A549 (cell line): Measurements from ENCODE around the gene PEX3. TPM values are rescaled to one million over a fixed set of nuclear protein-coding genes. Genes with fewer than 3 reads are reported as not detected.

Source experiments
- ATAC-seq, 2 experiments: fragments of 200-7000 bp in 1 of 2; fragments of >200 bp in 1 of 2; cut with Nextera tagmentation in 1 of 2; cut with Tn5 transposase in 1 of 2; 3 replicates each; pipeline versions ENCODE4 v1.8.0 to v1.9.1; 2018 to 2020; ENCODE audit warnings: mild to moderate bottlenecking in 1 of 2, moderate library complexity in 1 of 2
- CTCF ChIA-PET: fragments of 300-600 bp; sonication (Branson Sonifier 250); formaldehyde crosslinking; extraction: SDS; loops from one replicate; lab custom pipeline; 2021; ENCODE audit warnings: antibody characterized with exemption, inconsistent platforms; lab: Yijun Ruan, JAX
- POLR2A ChIA-PET: fragments of 350-600 bp; formaldehyde crosslinking; extraction: SDS; loops from one replicate; lab custom pipeline; 2021; ENCODE audit warnings: antibody characterized with exemption, inconsistent platforms; lab: Yijun Ruan, JAX
- DNase-seq, 2 experiments: peaks; one replicate each; pipeline versions ENCODE4 v3.0.0 to v3.0.0-alpha.2; 2011 to 2016; ENCODE audit warnings: low read depth in 1 of 2, low spot score in 1 of 2
- FAIRE-seq: peaks from 2 replicates; lab custom pipeline; 2011; peaks lifted over from hg19 to GRCh38; lab: Jason Lieb, UNC
- H3K27ac ChIP-seq, 2 experiments: fragments of >200 bp; sonication (Bioruptor Twin); formaldehyde crosslinking; 3 replicates each; pipeline ENCODE4 v1.5.1; 2016 to 2017
- H3K4me1 ChIP-seq: fragments of >200 bp; sonication (Bioruptor Twin); formaldehyde crosslinking; 3 replicates; pipeline ENCODE4 v1.6.1; 2016
- H3K4me2 ChIP-seq: fragments of >200 bp; sonication (Bioruptor Twin); formaldehyde crosslinking; 3 replicates; pipeline ENCODE4 v1.6.1; 2016
- H3K4me3 ChIP-seq: fragments of >200 bp; sonication (Bioruptor Twin); formaldehyde crosslinking; 3 replicates; pipeline ENCODE4 v1.5.1; 2016
- H3K9me3 ChIP-seq: fragments of >200 bp; sonication (Bioruptor Twin); formaldehyde crosslinking; 3 replicates; pipeline ENCODE4 v1.6.1; 2016
- BHLHE40 ChIP-seq: IDR thresholded peaks from 2 replicates; pipeline ENCODE4 v1.6.1; 2012; ENCODE audit warnings: low read depth, low read length, inconsistent platforms
- CBX2 ChIP-seq: fragments of 200-600 bp; sonication (generic); IDR thresholded peaks from 2 replicates; pipeline ENCODE4 v1.6.1; 2016; ENCODE audit warnings: low read depth, mild to moderate bottlenecking, borderline replicate concordance
- EHF ChIP-seq: fragments of 250-450 bp; sonication (Bioruptor Pico); IDR thresholded peaks from 2 replicates; pipeline ENCODE4 v1.5.0; 2020; ENCODE audit warnings: mild to moderate bottlenecking
- EHMT2 ChIP-seq: fragments of 200-600 bp; sonication (generic); IDR thresholded peaks from 2 replicates; pipeline ENCODE4 v1.6.1; 2016; ENCODE audit warnings: antibody characterized with exemption, low read depth, mild to moderate bottlenecking, moderate library complexity
- EP300 ChIP-seq, 2 experiments: fragments of >200 bp; sonication (Bioruptor Twin); formaldehyde crosslinking; IDR thresholded peaks; 2 replicates in 1 of 2; 3 replicates in 1 of 2; pipeline ENCODE4 v1.6.1; 2016 to 2017
- ESRRA ChIP-seq: fragments of 150-350 bp; IDR thresholded peaks from 2 replicates; pipeline ENCODE4 v1.6.1; 2014; ENCODE audit warnings: mild to moderate bottlenecking, low read length, borderline replicate concordance
- FOSL2 ChIP-seq, 2 experiments: fragments of 450-650 bp in 1 of 2; fragments of >200 bp in 1 of 2; sonication (Bioruptor Twin) in 1 of 2; formaldehyde crosslinking; IDR thresholded peaks; 2 replicates each; pipeline versions ENCODE4 v1.5.0 to v1.6.1; 2016 to 2020; ENCODE audit warnings: mild to moderate bottlenecking in 1 of 2, moderate library complexity in 1 of 2
- FOXS1 ChIP-seq: fragments of 250-450 bp; sonication (Bioruptor Pico); IDR thresholded peaks from 2 replicates; pipeline ENCODE4 v1.5.0; 2020; ENCODE audit warnings: mild to moderate bottlenecking, moderate library complexity
- HDAC2 ChIP-seq: fragments of 200-600 bp; sonication (generic); IDR thresholded peaks from 2 replicates; pipeline ENCODE4 v1.6.1; 2016
- HOXB13 ChIP-seq: fragments of 250-450 bp; sonication (Bioruptor Pico); IDR thresholded peaks from 2 replicates; pipeline ENCODE4 v1.5.0; 2020; ENCODE audit warnings: low read depth, mild to moderate bottlenecking, moderate library complexity
- JUNB ChIP-seq: fragments of >200 bp; sonication (Bioruptor Twin); formaldehyde crosslinking; IDR thresholded peaks from 2 replicates; pipeline ENCODE4 v1.6.1; 2016
- KDM1A ChIP-seq: fragments of 200-600 bp; sonication (generic); IDR thresholded peaks from 2 replicates; pipeline ENCODE4 v1.6.1; 2016; ENCODE audit warnings: low read depth, mild to moderate bottlenecking
- KDM5A ChIP-seq: fragments of 200-600 bp; sonication (generic); IDR thresholded peaks from 2 replicates; pipeline ENCODE4 v1.6.1; 2016; ENCODE audit warnings: antibody characterized with exemption, mild to moderate bottlenecking
- MAFK ChIP-seq: fragments of 450-650 bp; IDR thresholded peaks from 2 replicates; pipeline ENCODE4 v1.6.1; 2014; ENCODE audit not compliant: partially characterized antibody
- PHF8 ChIP-seq: fragments of 200-600 bp; sonication (generic); IDR thresholded peaks from 2 replicates; pipeline ENCODE4 v1.6.1; 2016; ENCODE audit warnings: low read depth, mild to moderate bottlenecking, antibody characterized with exemption, moderate library complexity, borderline replicate concordance
- RARB ChIP-seq: fragments of 250-450 bp; sonication (Bioruptor Pico); IDR thresholded peaks from 2 replicates; pipeline ENCODE4 v1.8.0; 2021; ENCODE audit warnings: mild to moderate bottlenecking, moderate library complexity
- RFX5 ChIP-seq: fragments of 450-650 bp; IDR thresholded peaks from 2 replicates; pipeline ENCODE4 v1.7.1; 2014; ENCODE audit warnings: antibody characterized with exemption, mild to moderate bottlenecking, moderate library complexity
- RNF2 ChIP-seq: fragments of 200-600 bp; sonication (generic); IDR thresholded peaks from 2 replicates; pipeline ENCODE4 v1.6.1; 2016; ENCODE audit warnings: low read depth, mild to moderate bottlenecking, antibody characterized with exemption, moderate library complexity, borderline replicate concordance
- SMC3 ChIP-seq: fragments of >200 bp; sonication (Bioruptor Twin); formaldehyde crosslinking; IDR thresholded peaks from 3 replicates; pipeline ENCODE4 v1.6.1; 2018; ENCODE audit warnings: inconsistent platforms
- SREBF2 ChIP-seq: fragments of 450-650 bp; IDR thresholded peaks from 2 replicates; pipeline ENCODE4 v1.6.1; 2014; ENCODE audit warnings: mild to moderate bottlenecking, moderate library complexity
- TFCP2L1 ChIP-seq: fragments of 250-450 bp; sonication (Bioruptor Pico); IDR thresholded peaks from 2 replicates; pipeline ENCODE4 v1.5.0; 2021; ENCODE audit warnings: mild to moderate bottlenecking
- ZC3H11A ChIP-seq: fragments of 450-650 bp; IDR thresholded peaks from 2 replicates; pipeline ENCODE4 v1.6.1; 2014; ENCODE audit warnings: antibody characterized with exemption, mild to moderate bottlenecking
- ZFP36 ChIP-seq: fragments of 450-650 bp; IDR thresholded peaks from 2 replicates; pipeline ENCODE4 v1.6.1; 2014; ENCODE audit warnings: borderline replicate concordance; ENCODE audit not compliant: partially characterized antibody
- WGBS: methylation state at CpG from one replicate; pipeline ENCODE4 v1.1.6; 2017; ENCODE audit errors: missing lambda C conversion rate; 5-methylcytosine and 5-hydroxymethylcytosine counted together
- polyA plus RNA-seq, 4 experiments: library from polyadenylated mRNA; depleted of rRNA in 3 of 4; stranded (reverse); fragments of >200 nt; fragmentation: RNase III in 1 of 4; extraction: RNeasy Plus Mini Kit Qiagen cat#74134 plus additional on column Dnase treatment in 1 of 4; gene quantifications; 2 replicates in 3 of 4; 3 replicates in 1 of 4; pipeline ENCODE4 v1.2.3, GENCODE V29; 2011 to 2017
- TF ChIP-seq, protein P1 (sequence below): fragments of 250-450 bp; sonication (Bioruptor Pico); IDR thresholded peaks from 2 replicates; pipeline ENCODE4 v1.5.0; 2020; ENCODE audit warnings: low read depth, mild to moderate bottlenecking, moderate library complexity
- TF ChIP-seq, protein P2 (sequence below): fragments of 200-600 bp; sonication (generic); IDR thresholded peaks from 2 replicates; pipeline ENCODE4 v1.6.1; 2016; ENCODE audit warnings: antibody characterized with exemption, mild to moderate bottlenecking, moderate library complexity
- TF ChIP-seq, protein P3 (sequence below): fragments of 250-450 bp; sonication (Bioruptor Pico); IDR thresholded peaks from 2 replicates; pipeline ENCODE4 v1.5.0; 2021; ENCODE audit warnings: mild to moderate bottlenecking, moderate library complexity, borderline replicate concordance

PEX3 gene
- polyA plus RNA-seq, 2 of the 4 experiments (the other 2 are of a cell fraction), result 15.1 to 25.9 TPM

DNA sequence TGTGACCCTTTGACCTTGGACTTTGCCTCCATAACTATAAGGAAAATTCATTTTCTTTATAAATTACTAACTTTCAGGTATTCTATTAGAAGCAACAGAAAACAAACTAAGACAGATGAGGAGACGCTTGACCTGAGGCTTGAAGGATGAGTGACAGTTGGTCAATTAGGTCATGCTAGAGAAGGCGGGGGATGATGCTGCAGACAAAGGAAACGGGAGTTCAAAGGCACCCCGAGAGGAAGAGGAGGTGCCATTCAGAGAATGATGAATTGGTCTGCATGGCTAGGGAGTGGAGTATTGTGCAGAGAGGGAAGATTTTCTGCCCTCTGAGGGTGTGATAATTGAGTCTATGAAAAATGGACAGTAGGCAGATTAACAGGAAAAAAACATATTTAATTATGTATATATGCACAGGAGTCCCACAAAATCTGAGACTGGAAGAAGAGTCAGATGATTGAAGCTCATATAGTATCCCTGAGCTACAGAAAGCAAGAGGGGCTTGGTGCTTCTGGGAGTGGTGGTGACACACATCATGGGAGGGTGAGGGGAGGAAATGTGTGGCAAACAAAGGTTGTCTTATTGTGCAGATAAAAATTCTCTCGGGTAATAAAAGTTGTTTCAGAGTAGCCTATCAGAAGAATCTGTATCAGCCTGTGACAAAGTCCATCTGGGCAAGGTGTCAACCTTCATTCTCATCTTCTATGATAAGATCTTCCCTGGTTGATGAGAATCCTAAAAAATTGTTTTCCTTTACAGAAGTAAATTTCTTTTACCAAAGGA is 81.3 kb downstream of the PEX3 start:
- no peak for DNase-seq
- no peaks in the 10 kb centered on the region for H3K9me3 ChIP-seq
- no peak overlapping the region for H3K4me2 ChIP-seq
- H3K27ac ChIP-seq, result no peak overlapping the region
- peaks cover 15% of the 10 kb centered on the region; the same call in 2 of the 3 replicates for H3K4me1 ChIP-seq
- no peak overlapping the region for H3K4me3 ChIP-seq
- no peak for TF ChIP-seq ZC3H11A
- TF ChIP-seq SMC3, result no peak
- TF ChIP-seq KDM1A, result no peak
- no peak for TF ChIP-seq EHF
- no peak for TF ChIP-seq KDM5A
- TF ChIP-seq FOSL2 (IDR thresholded peaks at IDR 0.05), result no peak
- no peak for TF ChIP-seq FOSL2 (CRISPR knock-in tag; IDR thresholded peaks at IDR 0.05)
- no peak for FAIRE-seq
- POLR2A ChIA-PET, result no interaction called here
- 42% methylated on average over 5 of the region's 5 CpGs for WGBS
- ATAC-seq, result no peak
- CTCF ChIA-PET, result interaction anchor here (0.9 kb wide), 1 partner anchor 19 kb away, joined by 3 read pairs; no protein-coding TSS in a partner anchor

DNA sequence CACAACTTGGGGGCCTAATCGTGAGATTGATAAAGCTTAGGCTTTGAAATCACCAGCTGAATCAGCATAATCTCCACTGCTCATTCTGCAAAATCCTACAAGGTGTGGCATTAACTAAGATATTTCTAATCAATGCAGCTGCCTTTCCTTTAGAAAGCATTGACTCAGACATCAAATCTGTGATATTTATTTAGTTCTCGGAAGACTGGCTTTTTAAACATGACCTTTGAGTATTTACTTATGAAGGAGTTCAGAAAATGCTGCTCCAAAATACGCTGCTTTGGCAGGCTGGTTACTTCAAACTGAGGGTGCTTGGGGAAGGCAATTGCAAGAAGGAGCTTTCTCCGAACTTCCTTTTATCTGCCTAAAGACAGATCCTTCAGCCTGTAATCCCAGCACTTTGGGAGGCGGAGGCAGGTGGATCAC is 84.6 kb downstream of the PEX3 start:
- WGBS, result 49% methylated on average over 5 of the region's 5 CpGs
- Histone ChIP-seq H3K4me1 (peaks cover 18% of the 10 kb centered on the region; the same call in 2 of the 3 replicates), H3K4me3 (no peak overlapping the region), H3K4me2 (peak overlapping the region; percentile 47), H3K27ac (peak overlapping the region in 1 of 2 experiments; percentile 16; a peak in 1 of 6 replicates), H3K9me3 (no peaks in the 10 kb centered on the region)
- ATAC-seq (no peak), FAIRE-seq (no peak), DNase-seq (no peak)
- ChIA-PET POLR2A (no interaction called here), CTCF (interaction anchor here (1.1 to 1.5 kb wide), 4 partner anchors 16 to 1061 kb away, joined by 3 to 4 read pairs (median 3); no protein-coding TSS in a partner anchor)
- TF ChIP-seq HDAC2 (no peak), ESRRA (no peak), MAFK (peak; percentile 78), RNF2 (no peak), KDM5A (no peak), HOXB13 (no peak), ZC3H11A (no peak)

DNA sequence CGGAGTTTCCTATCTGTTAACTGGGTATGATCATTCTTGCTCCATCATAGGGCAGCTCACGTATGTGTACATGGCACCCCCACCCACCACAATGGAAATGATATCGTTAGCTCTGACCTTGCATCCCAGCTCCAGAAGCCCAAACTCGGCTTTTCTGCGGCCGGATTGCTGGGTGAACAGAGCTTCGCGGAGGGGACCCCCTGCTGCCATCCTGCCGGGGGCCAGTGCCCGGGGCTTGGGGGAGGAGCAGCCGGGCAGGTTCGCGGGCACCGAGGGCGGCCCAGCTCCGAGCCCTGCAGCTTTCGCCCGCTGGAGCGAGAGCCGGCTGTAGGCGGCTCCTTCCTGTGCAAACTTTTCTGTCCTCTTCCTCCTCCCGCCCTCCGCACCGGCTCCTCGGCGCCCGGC is 85.9 kb downstream of the PEX3 start:
- POLR2A ChIA-PET, result interaction anchor here (0.9 to 1.0 kb wide), 2 partner anchors 25 to 307 kb away, joined by 4 to 6 read pairs; partner anchors contain the start of genes FUCA2 and LTV1
- peak in 1 of 2 experiments; percentile 23 for DNase-seq
- Histone ChIP-seq H3K4me3 (peak overlapping the region; percentile 85), H3K9me3 (no peaks in the 10 kb centered on the region), H3K27ac (peak overlapping the region; percentile 91 to 97), H3K4me1 (peaks cover 18% of the 10 kb centered on the region; the same call in 2 of the 3 replicates), H3K4me2 (peak overlapping the region; percentile 96)
- TF ChIP-seq, protein P1, sequence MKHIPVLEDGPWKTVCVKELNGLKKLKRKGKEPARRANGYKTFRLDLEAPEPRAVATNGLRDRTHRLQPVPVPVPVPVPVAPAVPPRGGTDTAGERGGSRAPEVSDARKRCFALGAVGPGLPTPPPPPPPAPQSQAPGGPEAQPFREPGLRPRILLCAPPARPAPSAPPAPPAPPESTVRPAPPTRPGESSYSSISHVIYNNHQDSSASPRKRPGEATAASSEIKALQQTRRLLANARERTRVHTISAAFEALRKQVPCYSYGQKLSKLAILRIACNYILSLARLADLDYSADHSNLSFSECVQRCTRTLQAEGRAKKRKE (CRISPR knock-in tag), result no peak
- TF ChIP-seq MAFK (no peak), PHF8 (no peak), EP300 (IDR thresholded peaks at IDR 0.05) (no peak), CBX2 (no peak), RARB (CRISPR knock-in tag) (no peak), EHMT2 (no peak), JUNB (no peak), FOXS1 (no peak), BHLHE40 (no peak), ZFP36 (no peak), KDM1A (no peak), TFCP2L1 (CRISPR knock-in tag) (no peak), RNF2 (no peak), RFX5 (no peak), SREBF2 (no peak)
- TF ChIP-seq, protein P2, sequence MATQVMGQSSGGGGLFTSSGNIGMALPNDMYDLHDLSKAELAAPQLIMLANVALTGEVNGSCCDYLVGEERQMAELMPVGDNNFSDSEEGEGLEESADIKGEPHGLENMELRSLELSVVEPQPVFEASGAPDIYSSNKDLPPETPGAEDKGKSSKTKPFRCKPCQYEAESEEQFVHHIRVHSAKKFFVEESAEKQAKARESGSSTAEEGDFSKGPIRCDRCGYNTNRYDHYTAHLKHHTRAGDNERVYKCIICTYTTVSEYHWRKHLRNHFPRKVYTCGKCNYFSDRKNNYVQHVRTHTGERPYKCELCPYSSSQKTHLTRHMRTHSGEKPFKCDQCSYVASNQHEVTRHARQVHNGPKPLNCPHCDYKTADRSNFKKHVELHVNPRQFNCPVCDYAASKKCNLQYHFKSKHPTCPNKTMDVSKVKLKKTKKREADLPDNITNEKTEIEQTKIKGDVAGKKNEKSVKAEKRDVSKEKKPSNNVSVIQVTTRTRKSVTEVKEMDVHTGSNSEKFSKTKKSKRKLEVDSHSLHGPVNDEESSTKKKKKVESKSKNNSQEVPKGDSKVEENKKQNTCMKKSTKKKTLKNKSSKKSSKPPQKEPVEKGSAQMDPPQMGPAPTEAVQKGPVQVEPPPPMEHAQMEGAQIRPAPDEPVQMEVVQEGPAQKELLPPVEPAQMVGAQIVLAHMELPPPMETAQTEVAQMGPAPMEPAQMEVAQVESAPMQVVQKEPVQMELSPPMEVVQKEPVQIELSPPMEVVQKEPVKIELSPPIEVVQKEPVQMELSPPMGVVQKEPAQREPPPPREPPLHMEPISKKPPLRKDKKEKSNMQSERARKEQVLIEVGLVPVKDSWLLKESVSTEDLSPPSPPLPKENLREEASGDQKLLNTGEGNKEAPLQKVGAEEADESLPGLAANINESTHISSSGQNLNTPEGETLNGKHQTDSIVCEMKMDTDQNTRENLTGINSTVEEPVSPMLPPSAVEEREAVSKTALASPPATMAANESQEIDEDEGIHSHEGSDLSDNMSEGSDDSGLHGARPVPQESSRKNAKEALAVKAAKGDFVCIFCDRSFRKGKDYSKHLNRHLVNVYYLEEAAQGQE, result no peak
- TF ChIP-seq, protein P3, sequence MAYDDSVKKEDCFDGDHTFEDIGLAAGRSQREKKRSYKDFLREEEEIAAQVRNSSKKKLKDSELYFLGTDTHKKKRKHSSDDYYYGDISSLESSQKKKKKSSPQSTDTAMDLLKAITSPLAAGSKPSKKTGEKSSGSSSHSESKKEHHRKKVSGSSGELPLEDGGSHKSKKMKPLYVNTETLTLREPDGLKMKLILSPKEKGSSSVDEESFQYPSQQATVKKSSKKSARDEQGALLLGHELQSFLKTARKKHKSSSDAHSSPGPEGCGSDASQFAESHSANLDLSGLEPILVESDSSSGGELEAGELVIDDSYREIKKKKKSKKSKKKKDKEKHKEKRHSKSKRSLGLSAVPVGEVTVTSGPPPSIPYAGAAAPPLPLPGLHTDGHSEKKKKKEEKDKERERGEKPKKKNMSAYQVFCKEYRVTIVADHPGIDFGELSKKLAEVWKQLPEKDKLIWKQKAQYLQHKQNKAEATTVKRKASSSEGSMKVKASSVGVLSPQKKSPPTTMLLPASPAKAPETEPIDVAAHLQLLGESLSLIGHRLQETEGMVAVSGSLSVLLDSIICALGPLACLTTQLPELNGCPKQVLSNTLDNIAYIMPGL, result no peak
- 0% methylated on average over 6 of the region's 27 CpGs for WGBS
- peak; percentile 79 to 85 for ATAC-seq
- CTCF ChIA-PET, result interaction anchor here (1.4 to 1.5 kb wide), 3 partner anchors 23 to 1062 kb away, joined by 3 to 4 read pairs (median 3); no protein-coding TSS in a partner anchor
- FAIRE-seq, result no peak
